Measurements from ENCODE around the gene GMPS. TPM values are rescaled to one million over a fixed set of nuclear protein-coding genes. Genes with fewer than 3 reads are reported as not detected.

The GMPS gene
- total RNA-seq, 1 donor from 2014 or later, result 35.6 TPM

Other genes starting within 250 kb of the GMPS start
- 3.1 TPM for gene PLCH1, start 125.6 kb upstream of the GMPS start, total RNA-seq
- 9.9 TPM for gene C3orf33, start 64.4 kb upstream of the GMPS start, total RNA-seq
- gene SLC33A1, start 16.2 kb upstream of the GMPS start, total RNA-seq, result 30.4 TPM
- 6.3 TPM for gene KCNAB1, start 249.9 kb downstream of the GMPS start, total RNA-seq

All from tongue (tissue), 1 donor.